ENCODE results near the gene RAPGEF2.

DNA sequence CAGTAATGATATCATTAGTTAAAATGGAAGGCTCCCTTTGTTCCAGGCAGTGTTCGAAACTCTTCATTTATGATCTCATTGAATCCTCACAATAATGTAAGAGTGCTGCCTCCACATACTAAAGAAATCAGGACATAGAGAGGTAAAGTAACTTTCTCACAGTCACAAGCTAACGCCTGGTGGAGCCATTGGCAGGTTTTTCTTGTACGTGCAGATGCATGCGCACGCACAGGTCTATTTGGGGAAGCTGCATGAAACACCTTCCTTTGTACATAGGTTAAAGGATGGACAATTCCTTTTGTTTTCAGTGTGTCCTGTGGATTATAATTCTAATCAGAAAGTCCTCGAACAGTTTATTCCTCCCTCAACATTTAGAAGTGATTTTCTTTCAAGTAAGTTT lies 176.2 kb downstream of the RAPGEF2 start:
- TF ChIP-seq, protein P1, sequence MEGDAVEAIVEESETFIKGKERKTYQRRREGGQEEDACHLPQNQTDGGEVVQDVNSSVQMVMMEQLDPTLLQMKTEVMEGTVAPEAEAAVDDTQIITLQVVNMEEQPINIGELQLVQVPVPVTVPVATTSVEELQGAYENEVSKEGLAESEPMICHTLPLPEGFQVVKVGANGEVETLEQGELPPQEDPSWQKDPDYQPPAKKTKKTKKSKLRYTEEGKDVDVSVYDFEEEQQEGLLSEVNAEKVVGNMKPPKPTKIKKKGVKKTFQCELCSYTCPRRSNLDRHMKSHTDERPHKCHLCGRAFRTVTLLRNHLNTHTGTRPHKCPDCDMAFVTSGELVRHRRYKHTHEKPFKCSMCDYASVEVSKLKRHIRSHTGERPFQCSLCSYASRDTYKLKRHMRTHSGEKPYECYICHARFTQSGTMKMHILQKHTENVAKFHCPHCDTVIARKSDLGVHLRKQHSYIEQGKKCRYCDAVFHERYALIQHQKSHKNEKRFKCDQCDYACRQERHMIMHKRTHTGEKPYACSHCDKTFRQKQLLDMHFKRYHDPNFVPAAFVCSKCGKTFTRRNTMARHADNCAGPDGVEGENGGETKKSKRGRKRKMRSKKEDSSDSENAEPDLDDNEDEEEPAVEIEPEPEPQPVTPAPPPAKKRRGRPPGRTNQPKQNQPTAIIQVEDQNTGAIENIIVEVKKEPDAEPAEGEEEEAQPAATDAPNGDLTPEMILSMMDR (IDR thresholded peaks at IDR 0.05) = no peak
- no peak for TF ChIP-seq POLR2A (IDR thresholded peaks at IDR 0.05)
- TF ChIP-seq POLR2AphosphoS5 (IDR thresholded peaks at IDR 0.05) = no peak
- TF ChIP-seq EP300 (IDR thresholded peaks at IDR 0.05) = no peak

Data from stomach (tissue), 4 donors.